ENCODE data around the gene DYSF.

The DYSF gene

DNA sequence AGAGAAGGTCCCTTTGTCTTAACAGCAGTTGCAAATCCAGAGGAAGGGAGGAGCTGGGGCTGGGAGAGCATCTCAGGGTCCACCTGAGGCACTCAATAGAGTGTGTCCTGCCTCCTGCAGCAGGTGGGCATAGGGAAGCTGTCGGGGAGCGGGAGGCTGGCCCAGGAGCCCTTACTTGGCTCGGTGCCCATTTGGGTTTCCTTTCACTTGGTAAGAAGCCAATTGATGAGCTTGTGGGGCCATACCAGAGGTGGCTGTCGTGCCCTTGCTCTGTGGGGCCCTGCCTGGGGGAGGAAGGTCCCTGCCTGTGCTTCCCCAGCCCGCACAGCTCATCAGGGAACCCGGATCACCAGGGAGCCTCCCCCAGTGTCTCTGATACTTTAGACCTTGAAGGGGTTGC is 229.7 kb downstream of the DYSF start:
- H3K4me3 ChIP-seq (ENCODE audit: low read depth, low read length), result no peak overlapping the region
- TF ChIP-seq, protein P1, sequence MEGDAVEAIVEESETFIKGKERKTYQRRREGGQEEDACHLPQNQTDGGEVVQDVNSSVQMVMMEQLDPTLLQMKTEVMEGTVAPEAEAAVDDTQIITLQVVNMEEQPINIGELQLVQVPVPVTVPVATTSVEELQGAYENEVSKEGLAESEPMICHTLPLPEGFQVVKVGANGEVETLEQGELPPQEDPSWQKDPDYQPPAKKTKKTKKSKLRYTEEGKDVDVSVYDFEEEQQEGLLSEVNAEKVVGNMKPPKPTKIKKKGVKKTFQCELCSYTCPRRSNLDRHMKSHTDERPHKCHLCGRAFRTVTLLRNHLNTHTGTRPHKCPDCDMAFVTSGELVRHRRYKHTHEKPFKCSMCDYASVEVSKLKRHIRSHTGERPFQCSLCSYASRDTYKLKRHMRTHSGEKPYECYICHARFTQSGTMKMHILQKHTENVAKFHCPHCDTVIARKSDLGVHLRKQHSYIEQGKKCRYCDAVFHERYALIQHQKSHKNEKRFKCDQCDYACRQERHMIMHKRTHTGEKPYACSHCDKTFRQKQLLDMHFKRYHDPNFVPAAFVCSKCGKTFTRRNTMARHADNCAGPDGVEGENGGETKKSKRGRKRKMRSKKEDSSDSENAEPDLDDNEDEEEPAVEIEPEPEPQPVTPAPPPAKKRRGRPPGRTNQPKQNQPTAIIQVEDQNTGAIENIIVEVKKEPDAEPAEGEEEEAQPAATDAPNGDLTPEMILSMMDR (IDR thresholded peaks at IDR 0.05; ENCODE audit: borderline replicate concordance, insufficient read depth, low read depth, low read length), result no peak

DNA sequence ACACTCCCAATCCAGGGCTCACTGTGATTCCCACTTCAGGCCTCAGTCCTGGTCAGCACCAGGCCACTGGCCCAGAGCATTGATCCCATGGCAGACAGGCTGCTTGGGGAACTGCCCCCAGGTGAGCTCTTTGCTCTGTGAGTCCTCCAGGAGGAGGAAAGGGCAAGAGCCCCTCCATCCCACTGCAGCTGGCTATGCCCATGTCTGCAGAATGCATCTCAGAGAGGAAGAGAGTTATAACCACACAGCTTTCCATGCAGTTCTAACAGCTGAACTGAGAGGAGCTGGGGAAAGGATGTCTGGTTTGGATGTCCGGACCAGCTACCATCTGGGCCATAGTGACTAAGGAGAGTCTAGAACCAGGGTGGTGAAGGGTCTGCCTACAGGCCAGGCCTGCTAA is 230.3 kb downstream of the DYSF start:
- TF ChIP-seq, protein P1 (IDR thresholded peaks at IDR 0.05; ENCODE audit: borderline replicate concordance, insufficient read depth, low read depth, low read length), result no peak
- H3K4me3 ChIP-seq (ENCODE audit: low read depth, low read length), result no peak overlapping the region

DNA sequence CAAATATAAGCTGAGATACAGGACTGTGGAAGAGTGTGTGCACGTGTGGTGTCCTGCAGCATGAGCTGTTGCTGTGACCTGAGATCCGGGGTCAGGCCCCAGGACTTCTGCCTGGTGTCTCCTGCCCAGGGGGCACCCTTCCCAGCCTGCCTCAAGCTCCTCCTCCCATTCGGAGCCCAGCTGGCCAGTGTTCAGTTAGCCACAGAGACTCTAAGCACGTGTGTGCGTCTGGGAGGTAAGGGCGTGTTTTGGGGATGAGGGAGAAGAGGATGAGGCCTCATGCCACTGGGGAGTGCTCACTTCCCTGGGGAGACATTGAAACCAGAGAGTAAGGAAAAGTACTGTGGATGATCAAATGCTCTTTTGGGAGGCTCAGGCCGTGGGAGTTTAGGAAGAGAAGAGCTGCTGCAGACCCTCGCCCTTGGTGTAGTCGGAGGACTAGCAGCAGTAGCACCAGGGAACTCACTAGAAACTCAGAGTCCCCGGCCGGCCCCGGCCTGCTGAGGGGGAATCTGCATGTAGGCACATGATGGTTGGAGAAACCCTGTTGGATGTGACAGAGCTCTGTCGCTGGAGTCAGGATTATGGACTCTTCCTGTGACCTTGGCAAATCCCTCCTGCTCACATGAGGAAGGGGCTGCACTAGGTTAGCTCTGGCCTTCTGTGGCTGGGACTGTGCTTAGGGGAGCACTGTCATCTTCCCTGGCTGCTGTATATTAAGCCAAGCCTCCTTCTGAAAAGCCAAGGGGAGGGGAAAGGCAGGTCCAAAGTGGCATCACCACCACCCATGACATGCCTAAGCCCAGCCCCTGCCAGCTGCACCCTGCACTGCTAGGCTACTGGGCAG is 231.1 kb downstream of the DYSF start:
- TF ChIP-seq, protein P1 (IDR thresholded peaks at IDR 0.05; ENCODE audit: borderline replicate concordance, insufficient read depth, low read depth, low read length), result no peak
- no peak overlapping the region for H3K4me3 ChIP-seq (ENCODE audit: low read depth, low read length)

DNA sequence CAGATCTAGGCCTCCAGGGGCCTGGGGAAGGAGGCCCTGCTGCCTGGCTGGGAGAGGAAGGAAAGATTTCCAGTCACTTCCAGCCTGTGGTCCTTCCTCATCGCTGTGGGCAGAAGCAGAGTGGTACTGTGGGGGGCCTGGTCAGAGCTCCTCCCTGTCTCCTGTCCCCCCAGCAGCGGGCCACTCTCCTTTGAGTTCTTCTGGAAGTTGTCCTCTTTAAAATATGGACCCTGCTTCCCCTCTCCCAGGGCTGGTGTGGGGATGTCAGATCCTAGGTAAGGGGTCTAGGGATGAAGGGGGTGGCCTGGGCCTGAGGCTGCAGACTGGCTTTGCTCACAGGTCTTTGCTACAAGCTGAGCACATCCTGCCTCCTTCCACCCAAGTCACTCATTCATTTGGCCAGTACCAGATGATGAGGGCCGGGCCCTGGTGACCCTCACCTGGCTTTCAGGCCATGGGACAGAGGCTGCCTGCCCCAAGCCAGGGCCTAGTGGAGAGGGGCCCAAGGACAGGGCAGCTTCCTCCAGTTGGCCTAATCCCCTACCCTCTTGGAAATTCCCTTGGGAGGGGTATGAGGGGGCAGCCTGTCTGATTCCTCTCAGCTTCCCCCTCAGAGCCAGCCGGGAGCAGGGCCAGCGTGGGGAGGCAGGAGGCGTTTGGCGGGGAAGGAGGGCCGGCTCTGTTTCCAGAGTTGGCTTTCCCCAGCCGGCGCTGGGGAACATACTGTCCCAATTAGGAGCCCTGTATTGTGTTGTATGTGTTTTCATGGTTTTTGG is 231.9 kb downstream of the DYSF start:
- TF ChIP-seq, protein P1 (IDR thresholded peaks at IDR 0.05; ENCODE audit: borderline replicate concordance, insufficient read depth, low read depth, low read length), result no peak
- H3K4me3 ChIP-seq (ENCODE audit: low read depth, low read length), result no peak overlapping the region

DNA sequence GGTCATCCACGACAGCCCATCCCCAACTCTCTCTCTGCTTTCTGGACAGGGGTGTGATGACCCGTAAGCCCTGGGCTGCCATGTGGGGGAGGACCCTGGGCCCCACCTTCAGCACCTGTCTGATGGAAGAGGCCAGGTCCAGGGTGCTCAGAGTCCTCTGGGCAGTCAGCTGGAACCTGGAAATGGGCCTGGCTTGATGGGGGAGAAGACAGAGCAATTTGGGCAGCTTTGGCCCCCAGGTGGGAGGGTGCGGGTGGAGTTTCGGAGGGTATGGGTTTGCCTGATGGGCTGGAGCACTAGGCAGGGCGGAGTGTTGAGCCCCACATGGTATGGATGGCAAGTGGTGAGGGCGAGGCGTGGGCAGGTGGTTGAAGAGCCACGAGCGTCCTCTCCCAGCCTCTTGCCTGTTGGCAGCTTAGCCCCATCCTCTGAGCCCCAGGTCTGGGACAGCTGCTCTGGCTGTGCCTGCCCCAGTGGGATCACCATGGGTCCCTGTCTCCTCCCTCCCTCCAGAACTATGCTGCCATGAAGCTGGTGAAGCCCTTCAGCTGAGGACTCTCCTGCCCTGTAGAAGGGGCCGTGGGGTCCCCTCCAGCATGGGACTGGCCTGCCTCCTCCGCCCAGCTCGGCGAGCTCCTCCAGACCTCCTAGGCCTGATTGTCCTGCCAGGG is 232.7 kb downstream of the DYSF start:
- TF ChIP-seq, protein P1 (IDR thresholded peaks at IDR 0.05; ENCODE audit: borderline replicate concordance, insufficient read depth, low read depth, low read length), result no peak
- H3K4me3 ChIP-seq (ENCODE audit: low read depth, low read length), result no peak overlapping the region

DNA sequence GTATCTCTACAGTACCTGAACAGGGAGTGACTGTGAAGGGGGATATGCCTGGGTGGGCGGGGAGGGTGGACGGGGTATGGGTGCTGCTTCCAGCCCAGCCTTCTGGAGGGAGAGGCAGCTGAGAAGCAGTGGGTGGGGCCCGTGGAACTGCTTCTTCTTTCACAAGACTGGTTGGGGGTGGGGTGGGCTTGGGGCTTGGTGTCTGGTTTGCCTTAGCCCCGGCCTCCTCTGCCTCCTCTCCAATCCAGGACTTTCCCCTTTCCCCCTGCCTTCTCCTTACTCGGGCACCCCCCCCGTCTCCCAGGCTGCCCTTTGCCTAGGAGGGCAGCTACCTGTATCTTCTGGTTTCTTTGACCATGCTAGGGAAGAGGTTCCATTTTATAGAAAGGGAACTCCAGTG is 233.4 kb downstream of the DYSF start:
- H3K4me3 ChIP-seq (ENCODE audit: low read depth, low read length), result no peak overlapping the region
- TF ChIP-seq, protein P1 (IDR thresholded peaks at IDR 0.05; ENCODE audit: borderline replicate concordance, insufficient read depth, low read depth, low read length), result no peak

Measured in GM12875 (cell line).